ENCODE data around the gene SLC26A1. TPM values are rescaled to one million over a fixed set of nuclear protein-coding genes. Genes with fewer than 3 reads are reported as not detected.

Gene SLC26A1
- total RNA-seq, 1 donor from 2014 or later, result not detected

- H3K4me1 Mint-ChIP-seq, result peaks cover 11% of the 10 kb centered on the region
- no peak overlapping the region for H3K27ac ChIP-seq
- H3K4me2 ChIP-seq, result no peak overlapping the region
- no peak overlapping the region for H3K9ac ChIP-seq
- H3K9me3 ChIP-seq (ENCODE audit: low read depth), result no peaks in the 10 kb centered on the region
- peaks cover 56% of the 10 kb centered on the region for H3K27me3 ChIP-seq
- H3K36me3 ChIP-seq, result no peaks in the 10 kb centered on the region
- no peaks in the 10 kb centered on the region for H3F3A ChIP-seq (ENCODE audit: low read depth)
- H3K4me3 ChIP-seq, result no peak overlapping the region
- H3K79me2 ChIP-seq (ENCODE audit: low read depth), result no peaks in the 10 kb centered on the region
- no peak overlapping the region for H2AFZ ChIP-seq (replicated peaks)
- H3K9me3 Mint-ChIP-seq, result peaks cover 4% of the 10 kb centered on the region
- H3K27ac Mint-ChIP-seq, result no peak overlapping the region
- peaks cover 20% of the 10 kb centered on the region for H4K20me1 ChIP-seq (ENCODE audit: low read depth)
- DNase-seq (ENCODE audit: low spot score), result no peak
- no peak overlapping the region for H3K4me3 Mint-ChIP-seq
- H3K27me3 Mint-ChIP-seq (ENCODE audit: insufficient read depth, low read depth), result peaks cover 31% of the 10 kb centered on the region
- peaks cover 2% of the 10 kb centered on the region for H3K36me3 Mint-ChIP-seq
- TF ChIP-seq CTCF (IDR thresholded peaks at IDR 0.05), result no peak
- no peak for TF ChIP-seq EZH2phosphoT487 (IDR thresholded peaks at IDR 0.05)
- no peak for TF ChIP-seq EZH2 (IDR thresholded peaks at IDR 0.05)
- H3K4me1 ChIP-seq, result peaks cover 4% of the 10 kb centered on the region
Measured at GRCh38 chr4:995311-996026, 2.3 kb upstream of the SLC26A1 start.

GRCh38 chr4:992297-993110 is 700 bp downstream of the SLC26A1 start:
- no peak overlapping the region for H2AFZ ChIP-seq (replicated peaks)
- Mint-ChIP-seq H3K27ac (no peak overlapping the region), H3K36me3 (no peaks in the 10 kb centered on the region), H3K4me1 (peaks cover 5% of the 10 kb centered on the region), H3K4me3 (no peak overlapping the region), H3K27me3 (ENCODE audit: insufficient read depth, low read depth) (peaks cover 14% of the 10 kb centered on the region), H3K9me3 (no peaks in the 10 kb centered on the region)
- no peak overlapping the region for H3K27ac ChIP-seq
- H3K4me1 ChIP-seq, result peaks cover under 1% of the 10 kb centered on the region
- no peak for DNase-seq (ENCODE audit: low spot score)
- no peaks in the 10 kb centered on the region for H3K36me3 ChIP-seq
- H4K20me1 ChIP-seq (ENCODE audit: low read depth), result peaks cover 10% of the 10 kb centered on the region
- H3K79me2 ChIP-seq (ENCODE audit: low read depth), result no peaks in the 10 kb centered on the region
- H3K27me3 ChIP-seq, result peaks cover 26% of the 10 kb centered on the region
- H3K9ac ChIP-seq, result no peak overlapping the region
- no peak overlapping the region for H3K4me2 ChIP-seq
- no peaks in the 10 kb centered on the region for H3F3A ChIP-seq (ENCODE audit: low read depth)
- H3K9me3 ChIP-seq (ENCODE audit: low read depth), result no peaks in the 10 kb centered on the region
- TF ChIP-seq EZH2 (IDR thresholded peaks at IDR 0.05), result no peak
- TF ChIP-seq EZH2phosphoT487 (IDR thresholded peaks at IDR 0.05), result no peak
- no peak for TF ChIP-seq CTCF (IDR thresholded peaks at IDR 0.05)
- H3K4me3 ChIP-seq, result no peak overlapping the region

- Histone ChIP-seq H3K4me2 (no peak overlapping the region), H3K36me3 (no peaks in the 10 kb centered on the region), H3K4me3 (no peak overlapping the region), H3K79me2 (ENCODE audit: low read depth) (no peaks in the 10 kb centered on the region), H3K9me3 (ENCODE audit: low read depth) (no peaks in the 10 kb centered on the region), H3K27ac (no peak overlapping the region), H3F3A (ENCODE audit: low read depth) (no peaks in the 10 kb centered on the region), H3K9ac (no peak overlapping the region), H3K4me1 (no peaks in the 10 kb centered on the region), H3K27me3 (peaks cover 25% of the 10 kb centered on the region), H4K20me1 (ENCODE audit: low read depth) (peaks cover 6% of the 10 kb centered on the region), H2AFZ (replicated peaks) (no peak overlapping the region)
- Mint-ChIP-seq H3K27me3 (ENCODE audit: insufficient read depth, low read depth) (peaks cover 11% of the 10 kb centered on the region), H3K4me1 (peaks cover 2% of the 10 kb centered on the region), H3K4me3 (no peak overlapping the region), H3K9me3 (no peaks in the 10 kb centered on the region), H3K27ac (no peak overlapping the region), H3K36me3 (no peaks in the 10 kb centered on the region)
- no peak for DNase-seq (ENCODE audit: low spot score)
- TF ChIP-seq EZH2phosphoT487 (IDR thresholded peaks at IDR 0.05) (no peak), CTCF (IDR thresholded peaks at IDR 0.05) (no peak), EZH2 (IDR thresholded peaks at IDR 0.05) (no peak)
Measured at GRCh38 chr4:991451-992296, 1.5 kb downstream of the SLC26A1 start.
